GM18502 (cell line): ENCODE results near the gene OGDH.
"Not testable (repeated sequence)": the region's sequence is repeated elsewhere in the genome, so short reads cannot be mapped to it uniquely, and the experiment has no call there.

ENCODE experiments used
- ATAC-seq: cut with Tn5 transposase; IDR thresholded peaks from one replicate; pipeline ENCODE4 v1.9.1; 2021; ENCODE audit warnings: mild to moderate bottlenecking; ENCODE audit not compliant: unreplicated experiment, poor library complexity

Gene OGDH

GRCh38 chr7:44698046-44698580 lies 91.7 kb downstream of the OGDH start:
- no peak for ATAC-seq

DNA sequence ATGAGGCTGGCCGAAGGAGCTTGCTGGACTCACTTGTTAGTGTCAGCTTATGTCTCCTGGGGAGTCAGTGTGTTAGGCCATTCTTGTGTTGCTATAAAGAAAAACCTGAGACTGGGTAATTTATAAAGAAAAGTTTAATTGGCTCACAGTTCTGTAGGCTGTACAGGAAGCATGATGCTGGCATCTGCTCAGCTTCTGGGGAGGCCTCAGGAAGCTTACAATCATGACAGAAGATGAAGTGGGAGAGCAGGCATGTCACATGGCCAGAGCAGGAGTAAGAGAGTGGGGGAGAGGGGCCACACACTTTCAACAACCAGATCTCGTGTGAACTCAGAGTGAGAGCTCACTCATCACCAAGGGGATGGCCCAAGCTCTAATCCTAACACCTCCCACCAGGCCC lies 93.2 kb downstream of the OGDH start:
- not testable (repeated sequence) for ATAC-seq

- no peak for ATAC-seq
Observed at GRCh38 chr7:44700322-44700721, 93.9 kb downstream of the OGDH start.

GRCh38 chr7:44703391-44703790 lies 97.0 kb downstream of the OGDH start:
- not testable (repeated sequence) for ATAC-seq

- no peak for ATAC-seq
Observed at GRCh38 chr7:44703921-44704320, 97.5 kb downstream of the OGDH start.

DNA sequence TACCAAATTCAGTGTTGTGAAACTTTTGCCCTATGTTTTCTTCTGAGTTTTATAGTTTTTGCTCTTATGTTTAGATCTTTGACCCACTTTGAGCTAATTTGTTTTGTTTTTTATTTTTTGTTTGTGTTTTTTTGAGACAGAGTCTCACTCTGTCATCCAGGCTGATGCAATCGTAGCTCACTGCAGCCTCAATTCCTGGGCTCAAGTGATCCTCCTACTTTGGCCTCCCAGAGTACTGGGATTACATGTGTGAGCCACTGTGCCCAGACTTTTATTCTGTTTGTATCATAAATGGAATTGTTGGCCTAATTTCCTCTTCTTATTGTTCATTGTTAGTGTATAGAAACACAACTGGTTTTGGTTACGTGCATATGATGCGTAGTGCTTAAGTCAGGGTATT lies 99.0 kb downstream of the OGDH start:
- no peak for ATAC-seq

GRCh38 chr7:44706788-44707557 lies 100.5 kb downstream of the OGDH start:
- ATAC-seq = no peak

DNA sequence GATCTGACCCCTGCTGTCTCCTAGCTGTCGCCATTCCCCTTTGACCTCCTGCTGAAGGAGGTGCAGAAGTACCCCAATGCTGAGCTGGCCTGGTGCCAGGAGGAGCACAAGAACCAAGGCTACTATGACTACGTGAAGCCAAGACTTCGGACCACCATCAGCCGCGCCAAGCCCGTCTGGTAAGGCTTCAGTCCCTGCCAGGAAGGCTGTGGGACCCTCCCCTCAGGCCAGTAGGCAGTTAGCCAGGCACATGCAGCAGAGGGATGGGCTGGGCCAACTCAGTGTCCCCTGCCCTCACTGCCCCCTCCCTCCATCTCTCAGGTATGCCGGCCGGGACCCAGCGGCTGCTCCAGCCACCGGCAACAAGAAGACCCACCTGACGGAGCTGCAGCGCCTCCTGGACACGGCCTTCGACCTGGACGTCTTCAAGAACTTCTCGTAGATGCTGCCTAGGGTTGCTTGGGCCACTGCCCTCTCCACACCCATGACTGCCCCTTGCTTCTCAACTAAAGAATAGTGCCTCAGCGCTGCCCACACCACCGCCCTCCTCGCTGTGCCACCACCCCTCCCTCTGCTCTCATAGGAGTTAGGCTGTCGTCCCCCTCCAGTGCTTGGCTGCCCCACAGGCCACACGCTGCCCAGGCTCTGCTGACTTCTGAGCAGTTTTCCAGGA lies 101.3 kb downstream of the OGDH start:
- ATAC-seq = no peak

- no peak for ATAC-seq
Observed at GRCh38 chr7:44709011-44709915, 102.8 kb downstream of the OGDH start.

GRCh38 chr7:44709945-44710596 lies 103.6 kb downstream of the OGDH start:
- ATAC-seq = no peak

- ATAC-seq = no peak
Observed at GRCh38 chr7:44711528-44711927, 105.1 kb downstream of the OGDH start.

DNA sequence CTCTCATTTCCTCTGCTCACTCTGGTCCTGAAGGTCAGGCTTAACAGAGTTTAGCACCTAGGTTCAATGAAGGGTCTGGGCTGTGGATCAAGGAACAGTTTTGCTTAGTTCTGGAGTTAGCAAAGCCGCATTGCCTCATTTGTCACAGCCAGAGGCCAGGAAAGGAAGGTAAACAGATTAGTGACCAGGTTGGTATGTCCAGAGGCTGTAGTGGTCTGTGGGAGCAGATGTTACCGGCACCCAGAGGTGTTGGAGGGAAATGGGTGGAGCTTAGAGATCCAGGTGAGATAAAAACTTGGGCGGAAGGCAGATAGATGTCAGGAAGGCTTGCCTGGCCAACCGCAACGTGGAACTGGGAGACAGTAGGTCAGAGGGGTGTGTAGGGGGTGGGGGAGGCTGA lies 105.6 kb downstream of the OGDH start:
- ATAC-seq = no peak

DNA sequence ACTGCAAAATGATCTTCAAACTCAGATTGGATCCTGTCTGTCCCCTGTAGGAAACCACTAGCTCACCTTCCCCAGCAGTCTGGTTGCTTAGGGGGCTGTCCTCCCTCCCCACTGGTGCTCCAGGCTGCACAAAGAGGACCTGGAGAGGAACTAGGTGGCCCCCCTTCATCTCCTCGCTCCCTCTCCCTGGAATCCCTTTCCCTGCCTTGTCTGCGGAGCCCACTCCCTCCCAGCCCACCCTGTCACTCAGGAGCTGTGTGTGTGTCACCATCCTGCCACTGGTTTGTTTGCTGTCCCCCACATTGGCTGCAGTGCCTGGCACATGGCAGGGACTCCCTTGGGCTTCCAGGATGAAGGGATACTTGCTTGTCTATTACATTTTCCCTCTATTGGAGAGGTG lies 106.7 kb downstream of the OGDH start:
- ATAC-seq = no peak

DNA sequence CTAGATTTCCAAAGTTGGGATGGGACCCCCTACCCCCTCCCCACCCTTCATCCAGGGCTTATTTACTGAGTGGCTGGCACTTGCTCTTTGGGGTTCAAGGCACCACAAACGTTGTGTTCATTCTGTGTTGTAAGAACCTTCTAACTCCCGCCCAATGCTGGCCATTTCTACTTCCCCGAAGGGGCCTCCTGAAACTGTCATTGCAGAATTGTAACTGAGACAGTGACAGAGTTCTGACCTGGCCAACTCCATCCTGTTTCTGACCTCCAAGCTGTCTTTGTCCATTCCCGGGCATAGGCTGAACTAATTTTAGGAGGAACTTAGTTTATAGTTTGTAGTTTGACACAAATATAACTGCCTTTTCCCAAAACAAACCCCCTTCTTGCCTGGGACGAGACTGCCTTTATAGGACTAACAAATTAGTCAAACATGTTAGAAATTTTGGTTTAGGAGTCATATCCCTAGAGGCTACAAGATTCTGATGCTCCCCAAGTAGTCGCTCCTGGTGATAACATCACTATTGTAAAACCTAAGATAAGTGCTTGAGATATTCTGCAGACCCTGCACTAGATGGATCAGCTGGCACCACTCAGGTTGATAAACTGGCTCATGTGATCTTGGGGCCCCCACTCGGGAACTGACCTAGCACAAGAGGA lies 107.4 kb downstream of the OGDH start:
- ATAC-seq = no peak

- no peak for ATAC-seq
Observed at GRCh38 chr7:44716205-44716604, 109.8 kb downstream of the OGDH start.

GRCh38 chr7:44720301-44720700 lies 113.9 kb downstream of the OGDH start:
- ATAC-seq = no peak

DNA sequence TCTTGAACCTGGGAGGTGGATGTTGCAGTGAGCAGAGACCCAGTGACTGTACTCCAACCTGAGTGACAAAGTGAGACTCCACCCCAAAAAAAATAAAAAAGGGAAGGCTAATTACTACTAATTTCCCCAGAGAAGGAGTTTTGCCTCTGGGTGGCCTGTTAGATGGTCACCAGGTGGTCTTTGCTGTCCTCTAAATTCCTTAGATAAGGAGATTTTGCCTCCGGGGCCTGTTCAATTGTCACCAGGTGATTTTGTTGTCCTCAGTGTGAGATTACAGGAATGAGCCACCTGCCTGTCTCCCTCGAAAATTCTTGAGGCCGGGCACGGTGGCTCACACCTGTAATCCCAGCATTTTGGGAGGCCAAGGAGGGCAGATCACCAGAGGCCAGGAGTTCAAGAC lies 117.8 kb downstream of the OGDH start:
- ATAC-seq = no peak

DNA sequence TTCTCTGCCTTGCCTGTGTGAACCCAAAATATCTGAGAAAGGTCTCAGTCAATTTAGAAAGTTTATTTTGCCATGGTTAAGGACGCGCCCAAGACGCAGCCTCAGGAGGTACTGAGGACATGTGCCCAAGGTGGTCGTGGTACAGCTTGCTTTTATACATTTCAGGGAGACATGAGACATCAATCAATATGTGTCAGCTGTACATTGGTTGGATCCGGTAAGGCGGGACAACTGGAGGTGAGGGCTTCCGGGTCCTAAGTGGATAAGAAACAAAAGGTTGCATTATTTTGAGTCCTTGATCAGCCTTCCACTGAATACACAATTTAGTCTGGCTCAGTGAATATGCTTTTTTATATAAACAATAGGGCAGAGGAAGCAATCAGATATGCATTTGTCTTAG lies 119.8 kb downstream of the OGDH start:
- ATAC-seq = not testable (repeated sequence)

DNA sequence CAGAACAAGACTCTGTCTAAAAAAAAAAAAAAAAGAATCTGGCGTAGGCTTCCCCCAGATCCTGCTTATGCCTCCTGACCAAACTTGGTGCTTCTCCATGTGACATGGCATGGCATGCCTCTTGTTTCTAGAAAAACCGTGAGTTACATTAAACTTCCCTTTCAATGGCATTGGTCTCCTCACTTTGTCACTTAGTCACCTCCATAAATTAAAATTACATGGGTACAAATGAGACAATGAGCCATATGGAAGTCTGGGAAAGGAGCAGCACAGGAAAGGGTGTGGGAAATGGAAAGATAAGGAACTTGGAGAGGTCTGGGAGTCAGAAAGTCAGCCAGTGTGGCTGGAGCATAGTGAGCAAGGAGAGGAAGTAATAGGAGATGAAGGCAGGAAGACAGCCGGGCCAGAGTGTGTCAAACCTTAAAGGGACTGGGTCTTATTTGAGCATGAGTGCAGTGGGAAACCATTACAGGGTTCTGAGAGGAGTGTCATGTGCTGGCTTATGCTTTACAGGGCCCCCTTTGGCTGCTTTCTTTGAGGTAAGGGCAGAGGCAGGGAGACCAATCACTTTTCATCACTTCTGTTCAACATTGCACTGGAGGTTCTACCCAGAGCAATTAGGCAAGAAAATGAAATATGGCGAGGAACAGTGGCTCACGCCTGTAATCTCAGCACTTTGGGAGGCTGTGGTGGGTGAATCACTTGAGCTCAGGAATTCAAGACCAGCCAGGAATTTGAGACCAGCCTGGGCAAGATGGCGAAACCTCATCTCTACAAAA lies 120.9 kb downstream of the OGDH start:
- ATAC-seq = no peak
